HG03442 (cell line): ENCODE results near the gene DNAH10.
"Not testable (repeated sequence)": the region's sequence is repeated elsewhere in the genome, so short reads cannot be mapped to it uniquely, and the experiment has no call there.

ENCODE experiments used
- ATAC-seq: cut with Tn5 transposase; IDR thresholded peaks from one replicate; pipeline ENCODE4 v1.9.1; 2021; ENCODE audit warnings: mild to moderate bottlenecking, moderate library complexity; ENCODE audit not compliant: unreplicated experiment

The DNAH10 gene

GRCh38 chr12:123748161-123748560 is 13.9 kb upstream of the DNAH10 start:
- ATAC-seq = no peak

GRCh38 chr12:123748661-123749060 is 13.4 kb upstream of the DNAH10 start:
- no peak for ATAC-seq

GRCh38 chr12:123749355-123749754 is 12.7 kb upstream of the DNAH10 start:
- ATAC-seq = no peak

DNA sequence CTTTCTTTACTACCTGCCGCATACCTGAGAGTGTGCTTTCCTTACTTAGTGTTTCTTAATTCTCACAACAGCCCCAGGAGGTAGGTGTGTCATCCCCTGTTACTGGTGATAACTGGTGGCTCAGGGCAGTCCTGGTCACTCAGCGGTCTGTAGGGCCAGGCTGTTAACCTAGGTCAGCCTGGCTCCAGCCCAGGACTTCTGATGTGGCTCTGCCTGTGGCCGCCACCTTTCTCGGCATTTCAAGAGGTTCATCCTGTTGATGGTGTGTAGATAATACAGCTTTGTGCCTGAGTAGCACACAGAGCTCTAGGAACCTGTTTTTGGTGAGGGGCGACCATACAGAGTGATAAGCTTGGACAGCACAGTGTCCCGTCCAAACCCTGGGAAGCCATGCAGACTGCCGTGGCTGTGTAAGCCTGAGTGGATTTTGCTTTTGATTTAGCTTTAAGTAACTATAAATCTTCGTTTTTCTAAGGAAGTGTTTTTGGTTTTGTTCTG is 11.9 kb upstream of the DNAH10 start:
- ATAC-seq = no peak

GRCh38 chr12:123752046-123752445 is 10.1 kb upstream of the DNAH10 start:
- no peak for ATAC-seq

DNA sequence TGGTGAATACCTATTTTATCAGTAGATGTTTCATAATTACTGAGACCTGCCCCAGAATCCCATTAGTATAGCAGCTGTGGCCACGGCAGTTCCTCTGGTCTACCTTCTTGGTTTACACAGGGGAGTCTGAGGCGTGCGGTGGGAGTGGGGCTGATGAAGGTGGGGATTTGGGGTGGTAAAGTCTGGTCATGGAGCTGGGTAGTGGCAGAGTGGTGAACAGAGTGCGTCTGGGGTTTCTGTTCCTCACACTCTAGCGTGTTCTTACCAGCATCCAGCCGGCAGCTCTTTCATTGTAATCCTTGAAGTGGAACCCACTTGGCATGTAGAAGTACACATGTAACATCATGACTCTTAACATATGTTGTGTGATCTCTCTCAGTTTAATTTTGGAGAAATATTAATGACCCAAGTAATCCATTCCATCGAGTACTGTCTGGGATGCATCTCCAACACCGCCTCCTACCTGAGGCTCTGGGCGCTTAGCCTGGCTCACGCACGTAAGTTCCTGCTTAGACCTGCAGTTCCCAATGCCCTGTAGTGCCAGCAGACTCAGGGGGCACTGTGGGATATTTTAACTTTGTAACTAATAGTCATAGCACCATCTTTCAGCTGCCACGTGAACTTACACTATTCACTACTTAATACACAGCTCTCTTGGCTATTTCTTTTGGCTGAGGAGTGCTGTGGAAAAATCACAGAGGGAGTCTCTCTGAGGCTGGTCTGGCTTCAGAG is 7.9 kb upstream of the DNAH10 start:
- ATAC-seq = no peak

- no peak for ATAC-seq
These were observed 4.5 kb upstream of the DNAH10 start for GRCh38 chr12:123757561-123757960.

DNA sequence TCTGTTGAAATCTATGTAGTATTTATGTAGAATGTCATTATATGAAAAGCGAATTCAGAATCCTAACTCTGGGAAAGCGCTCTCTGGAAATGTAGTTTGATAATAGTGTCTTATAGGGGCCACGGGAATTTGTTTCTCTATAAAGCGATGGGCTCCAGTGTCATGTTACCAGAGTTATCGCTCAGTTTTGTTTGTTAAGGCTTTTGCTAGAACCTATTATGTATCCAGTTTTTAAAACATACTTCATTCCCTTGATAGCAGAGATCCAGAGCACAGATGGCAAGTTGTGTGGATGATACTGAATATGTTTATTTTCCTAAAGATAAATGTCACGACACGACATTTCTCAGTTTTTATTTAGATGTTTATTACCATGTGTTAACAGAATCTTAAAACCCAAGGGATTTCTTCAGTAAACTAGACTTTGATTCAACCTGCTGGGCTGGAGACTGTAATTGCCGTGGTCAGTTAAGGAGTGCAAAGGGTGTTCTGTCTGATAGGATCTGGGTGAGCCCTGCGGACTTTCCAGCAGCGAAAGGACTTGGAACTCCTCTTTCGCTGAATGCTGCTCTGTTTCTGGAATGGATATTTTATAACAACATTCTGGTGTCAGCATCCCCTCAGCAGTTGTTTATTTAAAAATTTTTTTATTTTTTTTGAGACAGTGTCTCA is 1.7 kb upstream of the DNAH10 start:
- no peak for ATAC-seq

GRCh38 chr12:123762715-123763052 is 583 bp downstream of the DNAH10 start:
- ATAC-seq = no peak

DNA sequence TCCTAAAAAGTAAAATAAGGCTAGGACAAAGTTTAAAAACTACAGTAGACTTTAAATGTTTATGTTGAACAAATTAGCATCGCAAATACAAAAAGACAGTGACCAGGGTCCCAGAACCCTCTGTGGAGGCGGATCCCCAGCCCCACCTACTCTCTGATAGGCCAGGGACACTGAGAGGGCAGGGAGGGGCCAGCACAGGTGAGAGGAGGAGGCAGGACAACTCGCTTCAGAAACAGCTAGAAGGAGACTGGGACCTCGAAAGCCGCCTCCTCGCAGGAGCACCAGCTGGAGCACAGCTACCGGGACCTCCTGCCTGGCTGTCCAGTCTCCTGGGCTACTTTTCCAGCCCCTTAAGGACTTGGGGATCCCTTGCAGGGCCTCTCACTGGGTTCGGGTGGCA is 992 bp downstream of the DNAH10 start:
- no peak for ATAC-seq

DNA sequence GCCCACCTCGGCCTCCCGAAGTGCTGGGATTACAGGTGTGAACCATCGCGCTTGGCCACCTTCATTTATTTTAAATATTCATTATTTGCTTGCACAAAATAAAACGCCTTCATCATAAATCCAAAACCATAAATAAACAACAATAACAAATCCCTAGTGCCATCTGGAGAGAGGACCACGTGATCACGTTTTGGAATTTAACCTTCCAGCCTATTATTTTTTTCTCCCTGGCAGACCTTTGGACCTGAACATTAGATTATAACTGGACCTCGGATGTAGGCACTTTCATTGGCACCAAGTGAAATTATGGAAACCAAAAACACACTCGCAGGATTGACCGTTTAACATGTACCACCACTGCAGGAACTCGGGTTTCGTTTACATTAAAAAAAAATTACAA is 2.0 kb downstream of the DNAH10 start:
- no peak for ATAC-seq

GRCh38 chr12:123765504-123766035 is 3.5 kb downstream of the DNAH10 start:
- ATAC-seq = no peak

DNA sequence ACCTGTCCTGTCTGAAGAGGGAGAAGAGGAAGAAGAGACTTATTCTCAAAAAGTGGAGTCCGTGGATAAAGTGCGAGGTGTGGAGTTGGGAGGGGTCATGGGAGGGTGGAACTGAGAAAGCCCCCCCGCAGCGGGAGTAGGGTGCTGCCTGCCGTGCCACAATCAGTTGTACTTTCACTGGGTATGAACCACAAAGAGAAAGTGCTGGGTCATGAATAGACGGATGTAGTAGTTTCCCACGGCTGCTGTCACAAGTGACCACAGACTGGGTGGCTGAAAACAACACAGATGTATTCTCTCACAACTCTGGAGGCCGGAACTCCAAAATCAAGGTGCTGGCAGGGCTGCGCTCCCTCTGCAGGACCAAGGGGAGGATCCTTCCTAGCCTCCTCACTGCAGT is 5.5 kb downstream of the DNAH10 start:
- ATAC-seq = peak; percentile 89

- no peak for ATAC-seq
These were observed 9.2 kb downstream of the DNAH10 start for GRCh38 chr12:123771261-123771660.

- ATAC-seq = no peak
These were observed 10.0 kb downstream of the DNAH10 start for GRCh38 chr12:123772074-123772473.

- ATAC-seq = no peak
These were observed 11.3 kb downstream of the DNAH10 start for GRCh38 chr12:123773375-123773774.

DNA sequence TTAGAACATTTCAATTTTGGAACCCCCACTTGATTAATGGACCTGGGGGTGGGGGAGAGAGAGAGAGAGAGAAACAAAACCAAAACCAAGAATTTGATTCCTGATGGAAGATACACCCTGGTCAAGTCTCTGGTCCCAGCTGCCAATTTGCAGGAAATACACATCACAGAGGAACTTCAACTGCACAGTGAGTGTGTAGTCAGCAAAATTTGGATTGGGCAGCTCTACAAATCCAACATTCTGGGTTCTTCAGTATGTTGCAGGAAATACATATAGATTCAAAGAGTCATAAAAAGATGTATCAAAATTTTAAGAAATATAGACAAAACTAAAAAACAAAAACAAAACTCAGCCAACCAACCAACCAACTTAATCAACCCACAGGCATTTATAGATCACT is 17.4 kb downstream of the DNAH10 start:
- ATAC-seq = no peak

DNA sequence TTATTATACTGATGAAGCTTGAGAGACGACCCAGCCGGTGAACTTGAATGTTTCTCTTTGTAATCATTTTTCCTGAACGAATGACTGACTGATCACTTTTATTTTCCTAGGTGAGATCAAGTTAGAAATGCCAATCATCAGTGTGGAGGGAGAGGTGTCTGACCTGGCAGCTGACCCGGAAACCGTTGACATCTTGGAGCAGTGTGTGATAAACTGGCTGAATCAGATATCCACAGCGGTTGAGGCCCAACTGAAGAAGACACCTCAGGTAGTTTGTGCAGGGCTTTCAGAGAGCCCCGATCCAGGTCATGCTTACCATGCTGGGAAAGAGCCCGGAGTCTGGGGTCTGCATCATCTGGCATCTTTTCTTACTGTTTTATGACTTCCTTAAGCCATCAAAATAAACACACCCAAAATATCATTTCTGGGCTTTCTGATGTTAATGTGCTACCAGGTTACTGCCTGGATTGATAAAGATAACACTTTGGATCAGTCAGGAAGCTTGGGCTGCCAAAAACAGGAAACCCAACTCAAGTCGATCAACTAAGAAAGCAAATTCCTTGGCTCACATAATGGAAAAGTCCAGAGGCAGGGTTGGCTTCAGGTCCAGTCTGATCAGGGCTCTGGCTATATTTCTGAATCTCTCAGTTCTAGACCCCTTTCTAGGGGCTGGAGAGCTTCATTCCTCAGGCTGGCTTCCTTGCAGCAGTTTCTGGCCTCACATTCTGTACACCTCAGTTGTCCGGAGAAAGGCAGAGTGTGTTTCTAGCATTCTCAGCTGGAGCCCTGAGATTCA is 21.1 kb downstream of the DNAH10 start:
- ATAC-seq = no peak

- no peak for ATAC-seq
These were observed 25.4 kb downstream of the DNAH10 start for GRCh38 chr12:123787466-123787865.

GRCh38 chr12:123788541-123788940 is 26.4 kb downstream of the DNAH10 start:
- no peak for ATAC-seq

DNA sequence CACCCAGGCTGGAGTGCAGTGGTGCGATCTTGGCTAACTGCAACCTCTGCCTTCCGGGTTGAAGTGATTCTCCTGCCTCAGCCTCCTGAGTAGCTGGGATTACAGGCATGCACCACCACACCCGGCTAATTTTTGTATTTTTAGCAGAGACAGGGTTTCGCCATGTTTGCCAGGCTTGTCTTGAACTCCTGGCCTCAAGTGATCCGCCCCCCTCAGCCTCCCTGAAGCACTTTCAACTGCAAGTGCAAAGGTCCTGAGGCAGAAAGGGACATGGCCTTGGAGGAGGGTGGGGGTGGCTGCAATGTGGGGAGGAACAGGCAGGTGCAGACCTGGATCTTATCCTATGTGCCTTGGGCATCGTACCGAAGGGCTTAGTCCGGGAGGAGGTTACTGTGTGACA is 27.3 kb downstream of the DNAH10 start:
- not testable (repeated sequence) for ATAC-seq
